NCI-H2171 treated with DMSO at 0.1 percent for 48 hours (cell line): ENCODE data around the gene EML3.
A peak's percentile ranks its signal among the peaks of the same experiment; 100 is the strongest.
"Not testable (repeated sequence)": the region's sequence is repeated elsewhere in the genome, so short reads cannot be mapped to it uniquely, and the experiment has no call there.

Experiments
- DNase-seq: peaks from one replicate; lab custom pipeline; 2025; lab: John Stamatoyannopoulos, UW

Gene EML3

DNA sequence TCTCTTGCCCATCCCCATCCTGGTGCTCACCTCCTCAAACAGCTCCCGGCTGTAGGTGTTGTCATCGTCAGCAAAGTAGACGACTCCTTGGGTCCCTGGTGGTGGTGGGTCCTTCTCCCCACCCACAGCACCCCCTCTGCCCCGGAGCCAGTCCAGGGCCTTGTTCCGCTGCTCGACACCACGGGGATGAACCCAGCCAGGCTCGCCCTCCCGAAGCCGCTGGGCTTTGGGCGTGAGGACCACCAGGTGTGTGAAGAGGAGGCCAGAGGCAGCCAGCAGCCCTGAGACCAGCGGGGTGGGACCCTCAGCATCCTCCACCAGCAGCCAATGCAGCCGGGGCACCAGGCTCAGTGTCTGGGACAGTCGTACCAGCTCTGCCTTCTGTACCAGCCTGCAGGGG is 4.4 kb upstream of the EML3 start:
- DNase-seq, result not testable (repeated sequence)

DNA sequence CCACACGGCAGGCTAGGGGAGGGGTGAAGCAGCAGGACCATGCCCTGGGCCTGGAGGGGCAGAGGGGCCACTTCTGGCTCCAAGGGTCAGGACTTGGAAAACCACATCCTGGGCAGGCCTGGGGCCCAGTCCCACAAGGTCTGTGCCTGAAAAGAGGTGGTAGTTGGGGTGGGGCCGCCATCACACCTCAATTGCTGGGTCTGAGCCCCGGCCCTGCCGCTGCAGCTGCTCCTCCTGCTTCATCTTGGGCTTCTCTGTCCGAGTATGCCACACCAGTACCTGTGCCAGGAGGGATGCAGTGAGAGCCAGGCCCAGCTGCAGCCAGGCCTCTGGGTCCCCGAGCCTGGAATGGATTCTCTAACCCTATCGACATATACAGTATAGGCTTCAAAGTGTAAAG is 2.9 kb upstream of the EML3 start:
- no peak for DNase-seq

DNA sequence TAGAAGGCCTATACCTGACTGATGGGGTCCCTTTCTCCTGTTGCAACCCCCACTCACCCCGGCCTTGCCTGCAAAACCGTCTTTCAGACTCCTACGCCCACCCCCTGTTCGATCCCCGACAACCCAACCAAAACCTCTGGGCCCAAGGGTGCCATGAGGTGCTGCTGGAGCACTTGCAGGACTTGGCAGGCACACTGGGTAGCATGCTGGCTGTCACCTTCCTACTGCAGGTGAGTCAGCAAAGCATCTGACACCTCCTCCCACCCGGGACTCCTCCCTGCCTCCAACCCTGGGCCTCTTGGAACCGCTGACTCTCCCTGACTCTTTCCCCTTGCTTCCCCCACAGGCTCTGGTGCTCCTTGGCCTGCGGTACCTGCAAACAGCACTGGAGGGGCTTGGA is 1.7 kb upstream of the EML3 start:
- no peak for DNase-seq

DNA sequence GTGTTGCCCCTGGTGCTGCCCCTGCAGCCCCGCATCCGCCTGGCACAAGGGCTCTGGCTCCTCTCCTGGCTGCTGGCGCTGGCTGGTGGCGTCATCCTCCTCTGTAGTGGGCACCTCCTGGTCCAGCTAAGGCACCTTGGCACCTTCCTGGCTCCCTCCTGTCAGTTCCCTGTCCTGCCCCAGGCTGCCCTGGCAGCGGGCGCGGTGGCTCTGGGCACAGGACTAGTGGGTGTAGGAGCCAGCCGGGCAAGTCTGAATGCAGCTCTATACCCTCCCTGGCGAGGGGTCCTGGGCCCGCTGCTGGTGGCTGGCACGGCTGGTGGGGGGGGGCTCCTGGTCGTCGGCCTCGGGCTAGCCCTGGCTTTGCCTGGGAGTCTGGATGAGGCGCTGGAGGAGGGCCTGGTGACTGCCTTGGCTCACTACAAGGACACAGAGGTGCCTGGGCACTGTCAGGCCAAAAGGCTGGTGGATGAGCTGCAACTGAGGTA is 760 bp upstream of the EML3 start:
- no peak for DNase-seq

DNA sequence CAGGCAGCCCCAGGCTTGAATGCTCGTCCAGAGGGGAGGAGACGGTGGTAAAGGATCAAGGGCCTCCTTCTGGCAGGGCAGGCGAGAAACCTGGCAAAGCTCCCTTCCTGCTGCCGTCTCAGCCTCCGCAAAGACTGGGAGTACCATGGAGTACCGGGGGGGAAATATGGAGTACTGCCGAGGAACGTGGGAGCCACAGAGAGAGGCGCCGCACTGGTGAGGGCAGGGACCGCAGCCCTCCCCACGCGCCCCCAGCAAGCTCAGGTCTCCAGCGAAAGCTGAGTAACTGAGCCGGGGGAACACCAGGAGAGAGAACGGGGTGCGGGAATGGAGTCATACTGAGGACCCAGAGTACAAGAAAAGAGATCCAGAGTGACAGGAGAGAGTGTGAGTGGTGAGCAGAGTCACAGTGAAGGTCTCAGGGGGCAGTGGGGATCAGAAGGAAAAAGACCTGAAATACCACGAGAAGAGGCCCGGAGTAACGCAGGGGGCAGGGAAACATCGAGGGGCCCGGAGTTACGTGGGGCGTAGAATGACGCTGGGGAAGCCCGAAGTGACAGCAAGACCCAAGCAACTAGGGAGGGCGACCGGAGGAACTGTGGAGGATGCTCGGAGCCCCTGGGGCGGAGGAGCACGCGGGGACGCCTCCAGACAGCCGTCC is 740 bp downstream of the EML3 start:
- DNase-seq, result peak; percentile 44

DNA sequence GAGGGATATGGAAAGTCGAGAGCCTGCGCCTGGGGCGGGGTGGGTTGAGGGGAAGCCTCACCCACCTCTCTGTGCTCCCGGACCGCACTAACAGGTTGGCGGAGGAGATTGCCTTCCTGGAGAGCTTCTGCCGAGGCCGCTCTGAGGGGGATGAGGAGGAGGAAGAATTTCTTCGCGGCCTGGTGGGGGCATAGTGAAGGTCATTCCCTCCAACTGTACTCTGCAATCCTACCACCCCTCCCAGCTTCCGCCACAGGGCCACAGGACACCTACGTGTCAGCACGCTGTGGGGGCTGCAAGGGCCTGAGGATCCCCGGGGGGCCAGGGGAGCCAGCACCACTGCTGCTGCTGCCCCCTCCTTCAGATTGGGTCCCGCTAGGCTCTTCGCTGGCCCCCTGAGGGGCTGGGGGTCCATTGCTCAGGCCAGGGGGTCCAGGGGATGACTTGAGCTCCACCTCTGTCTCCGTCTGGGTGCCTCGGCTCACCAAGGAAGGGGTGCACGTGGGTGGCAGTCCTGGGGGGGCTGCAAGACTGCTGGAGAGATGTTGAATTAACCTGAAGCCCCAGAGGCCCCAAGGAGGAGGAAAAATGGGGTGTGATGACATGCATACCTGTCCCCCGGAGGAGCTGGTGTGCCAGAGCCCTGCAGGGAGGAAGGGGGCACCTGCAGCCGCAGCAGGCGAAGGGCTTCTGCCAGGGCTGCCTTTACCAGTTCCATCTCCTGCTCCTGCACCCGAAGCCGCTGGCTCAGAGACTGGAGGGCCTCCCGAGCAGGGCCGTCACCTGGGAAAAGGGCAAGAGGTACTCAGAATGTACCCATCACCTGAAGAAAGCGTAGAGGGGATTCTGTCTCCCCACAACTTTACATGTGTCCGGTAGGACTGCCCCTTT is 1.5 kb downstream of the EML3 start:
- DNase-seq, result peak; percentile 21

DNA sequence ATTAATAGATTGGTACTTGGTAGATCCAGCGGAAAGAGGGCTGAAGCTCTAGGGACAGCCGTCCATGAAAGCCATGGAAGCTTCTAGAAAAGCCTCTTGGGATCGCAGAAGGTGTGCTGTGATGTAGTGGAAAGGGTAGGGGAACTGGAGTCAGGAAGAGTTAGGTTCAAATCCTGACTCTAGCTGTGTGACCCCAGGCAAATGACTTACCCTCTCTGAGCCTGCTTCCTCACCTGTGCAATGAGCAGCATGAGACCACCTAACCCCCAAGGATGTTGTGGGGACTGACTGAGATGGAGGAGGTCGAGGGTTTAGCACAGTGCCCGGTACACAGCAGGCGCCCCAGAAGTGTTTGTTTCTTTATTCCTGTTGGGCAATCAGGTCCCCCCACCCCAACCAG is 2.2 kb downstream of the EML3 start:
- no peak for DNase-seq

DNA sequence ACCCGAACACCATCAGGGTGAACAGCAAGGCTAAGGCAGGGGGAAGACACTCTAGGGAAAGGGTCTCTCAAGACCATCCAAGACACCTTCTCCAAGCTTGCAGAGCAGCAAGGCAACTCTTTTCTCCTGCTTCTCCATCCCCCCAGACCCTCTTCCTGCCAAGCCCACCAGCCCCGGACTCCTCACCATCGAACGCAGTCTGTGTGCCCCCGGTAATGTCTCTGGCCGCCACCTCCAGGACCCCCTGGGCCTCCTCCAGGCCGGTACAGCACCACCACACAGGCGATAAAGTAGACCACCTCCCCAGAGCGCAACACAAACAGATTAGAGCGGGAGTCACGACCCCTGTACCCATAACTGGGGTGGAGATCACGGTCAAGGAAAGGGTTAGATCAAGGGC is 3.8 kb downstream of the EML3 start:
- no peak for DNase-seq

DNA sequence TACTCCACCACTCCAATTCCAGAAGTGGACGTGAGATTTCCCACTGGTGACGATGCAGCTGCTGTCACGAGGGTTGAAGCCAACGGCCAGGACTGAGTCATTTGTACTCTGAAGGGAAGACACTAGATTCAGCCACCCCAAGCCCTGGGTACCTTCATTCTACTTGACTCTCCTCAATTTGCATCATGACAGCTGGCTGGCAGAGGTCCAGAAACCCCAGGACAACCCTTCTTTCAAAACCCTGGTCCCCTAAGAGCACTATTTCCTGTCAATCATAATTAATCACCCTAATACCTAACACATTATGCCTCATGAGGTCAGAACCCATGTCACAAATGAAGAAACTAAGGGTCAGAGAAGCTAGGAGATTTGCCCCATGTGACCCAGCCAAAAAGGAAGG is 4.9 kb downstream of the EML3 start:
- DNase-seq, result no peak

DNA sequence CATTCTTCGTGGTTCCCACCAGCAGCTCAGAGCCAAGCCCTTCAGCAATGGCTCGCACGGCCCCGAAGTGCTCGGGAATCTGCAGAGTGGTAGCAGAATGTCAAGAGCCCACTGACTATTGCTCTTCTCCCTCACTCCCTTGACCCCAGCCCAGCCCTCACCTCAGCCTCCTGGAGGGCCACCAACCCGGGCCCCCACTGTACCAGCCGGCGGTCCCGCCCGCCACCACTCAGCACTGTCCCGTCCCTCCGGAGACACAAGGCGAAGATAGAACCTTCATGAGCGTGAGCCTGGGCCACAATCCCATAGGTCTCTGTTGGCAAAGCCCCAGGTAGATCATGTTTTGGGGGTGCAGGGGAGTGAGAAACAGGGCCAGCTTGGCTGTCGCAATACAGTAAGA is 6.7 kb downstream of the EML3 start:
- DNase-seq, result no peak

DNA sequence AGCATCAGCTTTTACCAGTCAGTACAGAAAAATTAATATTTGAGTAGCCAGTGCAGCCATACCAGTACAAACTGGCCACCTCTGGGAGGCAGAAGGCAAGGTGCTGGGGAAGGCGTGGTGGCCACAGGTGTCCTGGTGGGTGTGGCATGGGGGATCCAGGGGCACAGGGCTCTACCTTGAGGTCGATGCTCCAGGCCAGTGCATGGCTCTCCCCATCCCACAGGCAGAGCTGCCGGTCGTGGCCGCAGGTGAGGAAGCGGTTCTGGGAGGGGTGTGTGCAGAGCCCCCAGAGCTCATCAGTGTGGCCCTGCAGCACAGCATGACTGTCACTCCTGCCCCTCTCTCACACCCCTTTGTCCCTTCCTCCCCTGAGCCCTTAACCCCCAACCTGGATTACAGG is 7.1 kb downstream of the EML3 start:
- DNase-seq, result no peak

DNA sequence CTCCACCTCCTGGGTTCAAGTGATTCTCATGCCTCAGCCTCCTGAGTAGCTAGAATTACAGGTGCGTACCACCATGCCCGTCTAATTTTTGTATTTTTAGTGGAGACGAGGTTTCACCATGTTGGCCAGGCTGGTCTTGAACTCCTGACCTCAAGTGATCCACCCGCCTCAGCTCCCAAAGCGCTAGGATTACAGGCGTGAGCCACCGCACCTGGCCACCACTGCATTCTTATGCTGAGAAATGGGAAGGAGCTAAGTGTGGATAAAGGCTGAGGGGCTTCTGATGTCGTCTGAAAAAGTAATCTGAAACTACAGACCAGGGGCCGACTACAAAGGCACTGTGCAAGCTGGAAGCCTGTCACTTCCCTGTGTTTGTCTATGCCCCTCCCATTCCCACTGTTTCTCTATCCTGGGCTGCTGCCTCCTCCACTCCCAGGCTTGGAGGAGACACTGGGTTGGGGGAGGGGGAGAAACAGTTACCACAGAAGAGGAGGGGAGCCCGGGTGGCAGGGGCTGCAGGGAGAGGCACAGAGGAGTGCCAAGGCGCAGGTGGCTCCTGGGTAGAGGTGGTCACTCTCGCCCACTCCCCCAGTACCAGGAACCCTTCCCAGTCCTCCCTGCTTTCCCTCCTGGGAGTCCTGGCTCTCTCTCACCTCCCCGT is 8.0 kb downstream of the EML3 start:
- DNase-seq, result no peak

DNA sequence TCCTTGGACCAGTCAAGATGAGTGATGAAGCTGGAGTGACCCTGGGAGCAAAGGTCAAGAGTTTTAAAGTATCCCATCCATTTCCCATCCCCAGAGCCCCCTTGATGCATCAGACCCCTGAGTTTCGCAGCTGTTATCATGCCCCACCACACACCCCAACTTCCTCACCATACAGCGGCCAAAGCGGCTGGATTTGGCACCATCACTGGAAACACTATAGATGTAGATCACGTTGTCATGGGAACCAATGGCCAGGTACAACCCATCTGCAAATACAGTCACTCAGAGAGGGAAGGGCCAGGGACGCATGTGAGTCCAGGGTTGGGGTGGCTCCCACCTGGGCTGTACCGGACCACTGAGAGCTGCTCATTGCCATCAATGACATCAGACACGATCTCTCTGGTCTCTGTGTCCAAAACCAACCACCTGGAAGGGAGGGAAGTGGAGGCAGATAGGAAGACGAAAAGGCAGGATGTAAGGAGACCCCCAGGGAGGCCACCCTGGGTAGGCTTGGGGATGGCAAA is 8.7 kb downstream of the EML3 start:
- no peak for DNase-seq

DNA sequence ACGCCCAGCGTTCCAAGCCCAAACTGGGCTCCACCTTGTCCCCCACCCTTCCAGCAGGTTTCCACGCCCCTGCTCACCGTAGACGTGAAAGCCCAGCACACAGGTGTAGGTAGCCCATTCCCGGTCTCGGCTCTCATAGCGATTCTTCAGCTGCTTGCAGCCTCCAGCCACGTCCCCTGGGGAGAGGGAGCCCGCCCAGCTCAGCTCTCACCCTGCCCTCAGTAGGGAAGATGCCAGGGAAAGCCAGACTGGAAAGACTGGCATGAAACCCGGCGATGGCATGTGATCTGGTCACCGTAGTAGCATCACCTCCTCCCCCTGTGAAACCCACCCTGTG is 9.5 kb downstream of the EML3 start:
- DNase-seq, result no peak

DNA sequence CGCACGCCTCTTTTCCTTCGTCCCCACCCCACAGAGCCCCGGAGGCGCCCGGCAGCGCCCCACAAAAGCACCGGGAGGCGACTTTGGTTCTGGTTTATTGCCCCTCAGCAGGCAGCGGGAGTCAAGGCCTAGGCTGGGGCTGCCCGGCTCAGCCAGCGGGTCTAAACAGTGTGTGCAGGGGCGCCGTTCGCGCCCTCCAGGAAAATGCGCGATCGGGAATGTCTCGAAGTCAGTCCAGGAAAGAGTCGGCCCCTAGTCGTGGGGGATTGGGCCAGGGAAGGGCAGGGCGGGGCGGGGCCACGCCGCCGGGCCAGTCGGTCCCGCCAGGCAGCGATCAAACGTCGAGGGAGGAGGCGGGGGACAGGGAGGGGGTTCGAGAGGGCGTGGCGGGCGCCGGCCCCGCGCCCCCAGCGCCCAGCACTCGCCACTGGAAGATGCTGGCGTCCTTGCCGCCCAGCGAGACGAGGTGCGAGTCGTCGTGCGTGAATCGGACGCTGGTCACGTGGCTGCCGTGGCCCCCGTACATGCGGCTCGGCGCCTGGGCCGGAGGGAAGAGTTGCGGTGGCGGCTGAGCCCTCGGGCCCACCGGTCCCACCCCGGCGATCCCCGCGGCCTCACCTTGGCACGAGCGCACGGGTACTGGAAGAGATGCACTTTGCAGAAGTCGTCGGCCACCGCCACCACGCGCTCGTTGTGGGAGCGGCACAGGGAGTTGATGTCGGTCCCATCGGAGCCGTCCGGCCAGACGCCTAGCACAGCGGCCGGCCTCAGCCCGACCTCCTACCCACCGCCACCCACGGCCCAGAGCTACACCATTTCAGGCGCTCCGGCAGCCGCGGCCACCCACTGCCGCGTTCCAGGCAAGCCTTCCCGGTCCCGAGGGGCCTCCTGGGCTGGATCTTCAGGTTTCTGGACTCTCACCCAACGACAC is 10.2 kb downstream of the EML3 start:
- peak; percentile 80 for DNase-seq

DNA sequence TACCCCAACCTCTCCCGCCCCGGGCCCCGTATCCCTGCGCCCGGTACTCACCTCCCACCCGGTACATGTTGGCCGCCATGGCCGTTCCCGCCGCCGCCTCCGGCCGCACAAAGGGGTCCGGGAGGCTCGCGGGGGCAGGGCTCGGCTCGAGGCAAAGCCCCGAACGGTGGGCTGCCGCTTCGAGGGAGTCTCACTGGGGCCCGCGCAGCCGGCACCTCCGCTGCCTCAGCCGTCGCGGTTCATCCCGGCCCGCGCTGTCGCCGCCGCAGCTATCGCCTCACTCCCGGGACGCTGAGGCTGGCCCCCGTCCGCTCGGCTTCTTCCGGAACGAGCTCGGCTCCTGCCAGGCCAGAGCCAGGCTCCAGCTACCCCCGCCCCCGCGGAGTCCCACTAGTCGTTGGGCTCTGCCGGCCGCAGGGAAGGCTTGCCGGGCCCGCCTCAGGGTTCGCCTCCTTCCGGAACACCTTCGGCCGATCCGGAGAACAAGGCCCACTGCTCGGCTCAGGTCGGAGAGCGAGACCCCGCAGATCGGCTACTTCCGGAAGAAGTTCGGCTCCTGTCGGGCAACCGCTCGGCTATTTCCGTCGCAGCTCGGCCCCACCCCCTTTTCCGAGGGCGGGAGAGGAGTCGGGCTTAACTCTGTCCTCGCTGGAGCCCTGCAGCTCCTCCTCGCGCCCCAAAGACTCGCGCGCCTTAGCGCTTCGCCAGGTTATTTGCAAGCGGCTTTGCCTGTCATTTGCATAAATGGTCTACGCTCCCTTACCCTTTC is 11.0 kb downstream of the EML3 start, which contains the start of gene MTA2:
Gene MTA2, minus strand, starts transcription at position 494 of the 769 bp plus-strand sequence. Its CDS starts 415 bp downstream, at position 79.
- peak; percentile 99 for DNase-seq

DNA sequence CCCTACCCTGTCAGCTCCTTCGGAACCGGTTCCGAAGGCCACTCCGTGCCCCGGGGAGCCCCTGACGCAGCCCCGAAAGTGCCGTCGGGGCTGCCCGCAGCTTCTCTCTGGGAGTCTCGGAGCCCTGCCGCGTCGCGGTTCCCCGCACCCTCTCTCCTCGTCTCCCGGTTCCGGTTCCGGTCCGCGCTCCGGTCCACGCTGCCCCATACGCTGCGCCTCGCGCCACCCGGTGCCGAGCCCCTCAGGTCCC is 11.5 kb downstream of the EML3 start:
- DNase-seq, result peak; percentile 35

DNA sequence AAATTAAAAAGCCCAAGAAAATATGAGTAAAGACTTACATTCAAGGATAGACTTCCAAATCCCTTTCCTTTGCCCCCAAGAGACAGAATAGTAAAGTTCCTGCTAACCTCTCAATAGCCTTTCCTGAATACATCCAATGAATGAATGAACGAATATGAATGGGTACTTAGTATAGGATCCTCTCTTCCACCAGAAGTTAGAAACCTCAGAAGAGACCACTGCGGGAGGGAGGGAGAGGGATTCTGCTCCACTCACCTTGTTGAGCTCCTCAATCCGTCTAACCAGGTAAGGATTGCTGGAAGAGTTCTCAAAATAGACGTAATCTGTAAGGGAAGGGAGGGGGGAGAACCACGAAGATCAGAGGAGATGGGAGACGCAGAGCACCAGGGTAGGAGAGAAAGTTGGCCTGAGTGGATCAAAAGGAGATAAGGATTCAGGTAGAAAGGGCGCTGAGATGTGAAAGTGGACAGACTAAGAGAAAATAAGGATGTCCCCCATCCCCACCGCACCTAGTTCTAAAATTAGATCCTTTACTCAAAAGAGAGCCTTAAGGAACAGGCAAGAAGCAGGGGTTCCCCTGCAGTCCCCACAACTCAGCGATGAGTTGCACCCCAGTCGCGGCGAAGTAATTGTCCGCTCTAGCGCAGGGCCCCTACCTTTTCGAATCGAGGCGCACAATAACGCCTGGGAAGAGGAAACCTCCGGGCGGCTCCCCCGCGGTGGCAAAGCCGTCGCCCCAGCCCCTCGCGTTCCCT is 12.0 kb downstream of the EML3 start:
- no peak for DNase-seq

DNA sequence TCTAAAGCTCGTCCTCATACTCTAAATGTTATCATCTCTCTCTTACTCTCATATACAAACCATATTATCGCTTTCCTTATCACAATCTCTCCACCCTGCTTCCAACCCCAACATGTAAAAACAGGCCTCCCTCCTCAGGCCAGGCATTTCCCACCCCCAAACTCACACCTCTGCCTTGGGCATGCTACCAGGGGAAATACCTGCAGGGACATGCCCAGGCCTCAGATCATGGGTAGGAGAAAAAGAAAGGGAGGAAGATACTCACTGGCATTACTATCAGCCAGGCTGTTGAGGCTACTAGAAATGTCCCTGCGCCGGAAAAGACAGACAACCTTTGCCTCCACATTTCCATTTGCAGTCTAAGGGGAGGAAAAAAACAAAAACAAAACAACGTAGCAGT is 12.7 kb downstream of the EML3 start:
- no peak for DNase-seq

DNA sequence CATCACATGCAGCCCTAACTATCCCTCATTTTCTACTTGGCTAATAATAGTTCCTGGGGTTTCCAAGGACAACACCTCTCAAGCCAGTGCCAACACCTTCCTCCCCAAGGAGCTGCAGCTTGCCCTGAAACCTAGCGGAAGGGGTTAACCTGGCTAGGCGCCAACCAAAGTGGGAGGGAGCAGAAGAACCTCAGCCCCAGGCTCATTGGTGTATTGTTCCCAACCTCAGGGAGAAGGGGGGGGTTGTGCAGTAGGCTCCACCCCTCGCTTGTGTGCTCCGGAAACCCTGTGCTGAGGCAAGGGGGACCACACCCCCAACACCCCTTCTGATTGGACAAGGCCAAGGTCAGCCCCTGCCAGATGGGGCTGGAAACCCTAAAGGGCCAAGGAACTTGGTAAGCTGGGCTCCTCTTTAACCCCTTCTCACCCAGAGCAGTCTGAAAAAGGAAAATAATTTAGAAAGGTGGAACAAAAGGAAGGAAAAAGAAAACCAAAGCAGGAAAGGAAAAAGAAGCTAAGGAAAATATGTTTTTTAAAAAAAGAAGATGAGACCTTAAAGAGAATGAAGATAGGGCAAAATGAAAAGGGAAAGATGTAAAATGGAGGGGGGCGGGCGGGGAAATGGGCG is 13.4 kb downstream of the EML3 start:
- peak; percentile 95 for DNase-seq
